K562 (cell line): ENCODE data around the gene KLK1. TPM values are rescaled to one million over a fixed set of nuclear protein-coding genes. Genes with fewer than 3 reads are reported as not detected.
A peak's percentile ranks its signal among the peaks of the same experiment; 100 is the strongest.

ENCODE experiments used
- AFF4 ChIP-seq: sonication (generic); formaldehyde crosslinking; IDR thresholded peaks from 2 replicates; pipeline ENCODE4 v1.8.0; 2023; ENCODE audit warnings: mild to moderate bottlenecking, missing genetic modification reagents
- CGGBP1 ChIP-seq: fragments of 250-450 bp; sonication (Bioruptor Pico); IDR thresholded peaks from 2 replicates; pipeline ENCODE4 v1.9.0; 2021; ENCODE audit warnings: mild to moderate bottlenecking
- FOXP1 ChIP-seq: sonication (generic); formaldehyde crosslinking; IDR thresholded peaks from 2 replicates; pipeline ENCODE4 v1.8.0; 2022; ENCODE audit warnings: mild to moderate bottlenecking, missing genetic modification reagents
- HLTF ChIP-seq: fragments of 450-650 bp; IDR thresholded peaks from 2 replicates; pipeline ENCODE4 v1.6.1; 2016
- NCOR1 ChIP-seq: fragments of 450-650 bp; IDR thresholded peaks from 2 replicates; pipeline ENCODE4 v1.6.1; 2016; ENCODE audit warnings: mild to moderate bottlenecking, moderate library complexity
- PHF20 ChIP-seq: fragments of 450-650 bp; IDR thresholded peaks from 2 replicates; pipeline ENCODE4 v1.6.1; 2018; ENCODE audit not compliant: partially characterized antibody
- POLR2AphosphoS5 ChIP-seq: IDR thresholded peaks from 2 replicates; pipeline ENCODE4 v1.6.1; 2011; ENCODE audit warnings: mild to moderate bottlenecking, low read depth, low read length, moderate library complexity; ENCODE audit not compliant: control insufficient read depth, insufficient read depth
- RAD51 ChIP-seq: fragments of 450-650 bp; IDR thresholded peaks from 2 replicates; pipeline ENCODE4 v1.7.1; 2016; ENCODE audit warnings: low read depth, mild to moderate bottlenecking, borderline replicate concordance
- RBM14 ChIP-seq: fragments of 200-400 bp; formaldehyde crosslinking; IDR thresholded peaks from 2 replicates; pipeline ENCODE4 v1.6.1; 2018; ENCODE audit warnings: low read depth, mild to moderate bottlenecking, low read length, moderate library complexity, borderline replicate concordance; ENCODE audit not compliant: insufficient read depth
- TRIM24 ChIP-seq, 2 experiments: fragments of 450-650 bp; IDR thresholded peaks; 2 replicates each; pipeline ENCODE4 v1.6.1; 2016
- XRCC5 ChIP-seq: fragments of 200-400 bp; formaldehyde crosslinking; IDR thresholded peaks from 2 replicates; pipeline ENCODE4 v1.6.1; 2017; ENCODE audit warnings: low read depth, mild to moderate bottlenecking, low read length
- ZBTB40 ChIP-seq, 2 experiments: fragments of 450-650 bp in 1 of 2; sonication (generic) in 1 of 2; formaldehyde crosslinking in 1 of 2; IDR thresholded peaks; 2 replicates each; pipeline versions ENCODE4 v1.7.1 to v1.9.0; 2016 to 2022; ENCODE audit warnings: inconsistent platforms in 1 of 2, mild to moderate bottlenecking in 1 of 2, missing genetic modification reagents in 1 of 2
- ZNF263 ChIP-seq: sonication (generic); formaldehyde crosslinking; IDR thresholded peaks from 2 replicates; pipeline ENCODE4 v1.8.0; 2022; ENCODE audit warnings: mild to moderate bottlenecking, missing genetic modification reagents, borderline replicate concordance
- ZNF282 ChIP-seq: sonication (generic); formaldehyde crosslinking; IDR thresholded peaks from 2 replicates; pipeline ENCODE4 v1.8.1; 2023; ENCODE audit warnings: missing genetic modification reagents
- polyA plus RNA-seq, 8 experiments: library from polyadenylated mRNA; depleted of rRNA in 4 of 8; stranded (reverse) in 5 of 8; unstranded in 3 of 8; fragments of >200 nt; fragmentation: Nextera tagmentation in 2 of 8; fragmentation: Illumina TruSeq in 1 of 8; extraction: Ambion mirVana in 2 of 8; extraction: Trizol in 1 of 8; gene quantifications; 2 replicates each; pipeline versions ENCODE4 v1.2.1 to v1.2.3, GENCODE V29; 2011 to 2014; ENCODE audit warnings: inconsistent platforms in 1 of 8, missing spikeins in 1 of 8
- total RNA-seq, 7 experiments: library from RNA; depleted of rRNA in 6 of 7; stranded (reverse); fragments of >200 nt in 6 of 7; fragmentation: Illumina TruSeq in 2 of 7; extraction: Trizol in 2 of 7; gene quantifications; 2 replicates each; pipeline versions ENCODE4 v1.2.1 to v1.2.3, GENCODE V29; 2011 to 2021; ENCODE audit warnings: low replicate concordance in 1 of 7

Gene KLK1
- total and polyA plus RNA-seq, 9 of the 15 experiments (the other 6 are each of a cell fraction or from before 2014, with no cell fraction given), result 0.87 to 15.4 (median 9.1) TPM

GRCh38 chr19:50870417-50871089 lies 47.0 kb upstream of the KLK1 start (continued):
- TF ChIP-seq ZBTB40 (IDR thresholded peaks at IDR 0.05) (peak; percentile 30; the same call in 1 of the 2 replicates), ZBTB40 (CRISPR knock-in tag; IDR thresholded peaks at IDR 0.05) (no peak), RBM14 (no peak), AFF4 (CRISPR knock-in tag) (peak; percentile 71; the same call in 1 of the 2 replicates), NCOR1 (no peak), PHF20 (peak; percentile 98), XRCC5 (peak; percentile 90), CGGBP1 (CRISPR knock-in tag) (0 out of 2 replicates have a peak, but pooled peaks have one; percentile 24), RAD51 (no peak), TRIM24 (IDR thresholded peaks at IDR 0.05) (peak in 1 of 2 experiments; percentile 38; a peak in 2 of 4 replicates), POLR2AphosphoS5 (no peak), HLTF (no peak), ZNF263 (peak; percentile 77; the same call in 1 of the 2 replicates), FOXP1 (CRISPR knock-in tag) (no peak; the same call in 1 of the 2 replicates), ZNF282 (CRISPR knock-in tag) (no peak)
